M059J (cell line): ENCODE data around the gene TMEM82. TPM values are rescaled to one million over a fixed set of nuclear protein-coding genes. Genes with fewer than 3 reads are reported as not detected.
A peak's percentile ranks its signal among the peaks of the same experiment; 100 is the strongest.

Experiments used
- DNase-seq: peaks from one replicate; pipeline ENCODE4 v3.0.0-alpha.2; 2012; ENCODE audit warnings: low read depth
- total RNA-seq: library from RNA; depleted of rRNA; stranded (reverse); fragments of >200 nt; shearing (Covaris generic); gene quantifications from 2 replicates; pipeline ENCODE4 v1.2.3, GENCODE V29; 2014

Gene TMEM82
- total RNA-seq, 1 experiment from 2014 or later: not detected

- DNase-seq: peak; percentile 52
Measured at GRCh38 chr1:15755646-15756040, 13.3 kb downstream of the TMEM82 start.

DNA sequence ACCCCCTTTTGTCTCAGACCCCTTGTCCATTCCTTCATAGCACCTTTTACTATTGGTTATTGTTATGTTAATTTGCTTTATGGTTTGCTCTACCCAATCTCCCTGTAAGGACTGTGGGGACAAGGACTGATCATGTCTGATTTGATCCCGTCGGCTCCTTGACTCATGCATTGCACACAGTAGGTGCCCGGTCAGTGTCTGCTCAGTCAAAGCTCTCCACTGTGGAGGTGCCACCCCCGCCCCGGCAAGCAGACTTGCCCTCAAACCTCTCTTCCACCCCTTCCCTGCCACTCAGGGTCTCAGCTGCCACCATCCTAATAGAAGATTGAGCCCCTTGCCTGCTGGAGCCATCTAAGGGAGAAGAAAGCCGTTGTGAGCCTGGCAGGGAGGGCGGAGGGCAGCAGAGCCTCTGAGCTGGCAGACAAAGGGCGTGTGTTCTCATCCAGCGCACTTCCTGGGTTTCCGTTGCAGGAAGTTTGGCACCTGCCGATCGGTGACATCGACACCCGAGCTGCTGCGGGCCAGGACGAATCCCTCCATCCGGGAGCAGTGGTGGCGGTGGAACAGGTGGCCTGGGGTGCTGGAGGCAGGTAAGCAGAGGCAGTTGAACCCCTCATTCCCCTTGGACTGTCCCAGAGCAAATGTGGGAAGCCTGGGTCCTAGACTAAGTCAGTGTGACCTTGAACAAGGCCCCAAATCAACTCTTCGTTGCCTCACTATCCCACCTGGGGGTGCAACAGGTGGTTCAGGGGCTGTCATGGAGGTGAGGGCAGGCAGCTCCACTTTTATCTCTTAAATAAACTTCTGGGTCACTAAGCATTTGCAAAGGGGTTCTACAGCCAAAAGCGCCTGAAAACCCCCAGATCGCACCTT is 14.1 kb downstream of the TMEM82 start:
- DNase-seq: peak; percentile 35

DNA sequence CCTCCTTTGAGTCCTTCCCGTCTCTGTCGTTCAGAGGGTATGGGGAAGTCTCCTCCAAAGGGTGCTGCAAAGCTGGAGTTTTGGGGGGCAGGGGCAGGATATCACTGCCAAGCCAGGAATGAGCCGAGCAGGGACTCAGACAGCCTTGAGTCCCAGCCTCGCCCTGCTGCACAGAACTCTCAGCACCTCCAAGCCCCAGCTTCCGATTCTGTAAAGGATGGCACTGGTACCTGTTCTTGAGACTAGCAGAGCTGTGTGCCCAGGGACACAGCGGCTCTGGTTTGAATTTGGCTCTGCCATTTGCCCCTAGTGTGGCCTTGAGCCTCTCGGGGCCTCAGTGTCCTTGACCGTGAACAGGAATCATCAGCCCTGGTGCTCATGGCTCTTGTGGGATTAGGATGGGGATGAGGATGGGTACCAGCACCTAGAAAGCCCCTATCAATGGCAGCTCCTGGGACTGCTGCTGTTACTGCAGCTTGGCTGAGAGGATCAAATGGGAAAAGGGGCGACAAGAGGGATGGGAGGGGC is 14.8 kb downstream of the TMEM82 start:
- DNase-seq: no peak

- DNase-seq: peak; percentile 88
Measured at GRCh38 chr1:15757575-15758342, 15.5 kb downstream of the TMEM82 start.

DNA sequence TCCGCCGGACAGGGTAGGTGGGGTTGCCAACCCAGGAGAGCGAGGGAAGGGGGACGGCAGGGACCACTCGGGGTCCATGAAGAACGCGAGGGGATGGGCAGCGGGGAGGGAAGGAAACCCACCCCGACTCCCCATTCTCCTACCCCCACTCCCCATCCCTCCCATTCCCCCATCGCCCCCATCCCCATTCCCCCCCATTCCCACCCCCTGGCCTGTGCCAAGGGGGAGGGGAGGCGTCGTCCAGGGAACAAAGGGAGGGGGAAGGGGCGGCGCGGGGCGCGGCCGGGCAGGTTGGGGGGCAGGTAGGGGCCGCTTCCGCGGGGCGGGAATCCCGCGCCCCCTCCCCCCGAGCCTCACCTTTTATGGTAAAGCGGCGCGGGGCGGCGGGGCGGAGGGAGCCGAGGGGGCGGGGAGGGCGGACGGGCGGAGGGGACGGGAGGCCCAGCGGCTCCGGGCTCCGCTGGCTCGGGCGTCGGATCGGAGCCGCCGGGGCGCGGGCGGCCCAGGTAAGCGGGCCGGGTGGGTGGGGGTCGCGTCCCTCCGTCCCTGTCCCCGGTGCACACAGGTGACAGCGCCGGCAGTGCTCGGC is 16.1 kb downstream of the TMEM82 start, which contains the start of gene FBLIM1:
TSS of gene FBLIM1 (plus strand) at position 453 of the 589 bp plus-strand sequence. CDS start 6,189 bp downstream, outside the sequence.
- DNase-seq: peak; percentile 36

DNA sequence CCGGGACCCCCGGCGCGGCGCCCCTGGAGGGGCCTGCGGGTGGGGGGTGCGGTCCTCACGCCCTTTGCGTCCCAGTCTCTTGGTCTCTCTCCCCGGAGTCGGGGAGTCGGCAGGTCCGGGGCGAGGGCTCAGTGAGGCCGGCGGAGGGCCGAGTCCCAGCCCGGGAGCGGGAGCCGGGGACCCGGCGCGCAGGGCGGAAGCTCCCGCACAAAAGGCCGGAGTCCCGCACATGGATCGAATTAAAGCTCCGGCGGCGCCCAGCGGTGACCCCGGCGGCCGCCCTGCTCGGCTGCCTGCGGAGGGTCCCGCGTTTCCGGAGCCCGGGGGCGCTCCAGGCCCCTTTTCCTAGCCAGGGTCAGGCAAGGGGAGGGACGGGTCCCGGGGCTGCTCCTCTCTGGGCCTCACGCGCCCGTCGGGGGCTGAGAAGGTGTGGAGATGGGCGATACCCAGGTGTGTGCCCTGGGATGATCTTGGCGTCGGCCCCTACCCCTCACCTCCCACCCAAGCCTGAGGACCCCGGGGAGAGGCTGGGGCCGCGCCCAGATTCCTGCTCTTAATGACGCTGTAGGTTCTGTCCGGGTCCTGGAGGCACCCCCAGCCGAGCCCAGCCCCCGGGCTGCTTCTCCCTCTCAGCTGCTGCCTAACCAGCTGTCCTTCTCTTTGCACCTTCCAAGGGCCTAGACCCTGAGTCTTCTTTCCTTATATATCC is 16.8 kb downstream of the TMEM82 start:
- peak; percentile 36 for DNase-seq

DNA sequence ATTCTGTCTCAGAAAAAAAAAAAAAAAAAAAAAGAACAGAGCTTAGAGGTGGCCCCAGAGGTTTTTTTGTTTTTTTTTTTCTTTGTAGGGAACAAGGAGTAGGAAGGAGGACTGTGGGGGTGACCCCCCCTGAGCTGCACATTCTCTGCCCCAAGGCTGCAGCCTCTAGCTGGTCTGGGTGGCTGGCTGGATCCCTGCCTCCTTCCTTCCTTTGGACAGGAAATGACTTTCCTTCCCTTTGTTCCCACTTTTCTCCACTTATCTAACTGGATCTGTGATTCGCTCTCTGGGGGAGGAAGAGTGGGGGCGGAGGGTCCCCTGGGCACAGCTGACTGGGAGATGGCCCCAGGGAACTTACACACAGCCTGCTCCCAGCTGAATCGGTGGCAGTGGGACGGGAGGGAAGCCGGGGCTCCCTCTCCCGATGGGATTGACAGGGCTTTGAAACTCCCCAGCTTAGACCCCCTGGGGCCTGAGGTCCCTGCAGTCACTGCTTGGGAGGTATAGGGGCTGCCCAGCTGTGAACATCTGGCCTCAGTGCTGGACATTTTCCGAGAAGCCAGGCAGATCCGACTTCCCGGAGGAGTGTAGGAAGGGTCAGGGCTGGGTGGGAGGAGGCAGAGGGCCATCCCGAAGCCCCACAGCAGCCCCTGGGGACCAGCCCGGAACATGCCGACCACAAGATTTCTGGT is 18.4 kb downstream of the TMEM82 start:
- DNase-seq: peak; percentile 96

DNA sequence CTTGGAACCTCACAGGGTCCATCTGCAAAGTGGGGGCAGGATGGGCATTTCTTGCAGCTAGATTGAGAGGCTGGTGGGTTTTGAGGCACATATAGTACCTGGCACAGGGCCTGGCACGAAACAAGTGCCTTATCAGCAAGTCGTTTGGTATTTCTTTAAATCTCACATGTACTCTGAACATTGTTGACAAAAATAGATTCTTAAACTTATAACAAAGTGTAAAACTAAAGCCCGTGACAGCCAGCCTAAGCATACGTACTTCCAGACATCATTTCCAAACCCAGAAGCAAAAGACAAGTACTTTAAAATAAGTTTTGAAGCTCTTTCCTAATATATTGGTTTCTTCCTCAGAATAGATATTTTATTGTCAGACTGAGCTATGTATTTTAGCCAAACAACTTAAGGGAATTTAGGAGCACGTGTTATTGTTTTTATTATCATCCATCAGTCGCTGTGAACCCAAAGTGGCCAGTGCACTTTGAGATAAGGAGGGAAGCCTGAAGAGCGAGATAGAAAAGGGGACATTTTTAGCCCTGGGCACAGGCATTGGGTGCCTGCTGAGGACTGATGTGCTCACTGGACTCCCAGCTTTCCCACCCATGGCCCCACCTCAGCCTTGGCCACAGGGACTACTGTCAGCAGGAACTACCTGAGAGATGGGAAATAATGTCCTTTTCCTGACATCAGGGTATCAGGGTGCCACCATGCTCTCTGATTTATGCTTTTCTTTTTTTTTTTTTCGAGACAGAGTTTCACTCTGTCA is 19.2 kb downstream of the TMEM82 start:
- no peak for DNase-seq

DNA sequence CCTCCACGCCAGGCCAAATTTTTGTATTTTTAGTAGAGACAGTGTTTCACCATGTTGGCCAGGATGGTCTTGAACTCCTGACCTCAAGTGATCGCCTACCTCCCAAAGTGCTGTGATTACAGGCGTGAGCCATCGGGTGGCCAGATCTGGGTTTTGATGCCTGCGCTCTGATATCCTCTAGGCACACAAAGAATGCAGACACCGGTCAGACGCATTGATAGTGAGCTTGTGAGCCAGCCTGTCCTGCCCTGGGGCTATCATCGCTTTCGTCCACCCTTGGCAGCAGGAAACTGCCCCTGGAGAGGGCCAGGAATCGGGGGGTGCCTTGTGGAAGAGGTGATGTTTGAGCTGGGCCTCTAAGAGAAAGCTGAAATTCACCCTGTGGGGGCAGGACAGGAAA is 20.2 kb downstream of the TMEM82 start:
- DNase-seq: peak; percentile 84

DNA sequence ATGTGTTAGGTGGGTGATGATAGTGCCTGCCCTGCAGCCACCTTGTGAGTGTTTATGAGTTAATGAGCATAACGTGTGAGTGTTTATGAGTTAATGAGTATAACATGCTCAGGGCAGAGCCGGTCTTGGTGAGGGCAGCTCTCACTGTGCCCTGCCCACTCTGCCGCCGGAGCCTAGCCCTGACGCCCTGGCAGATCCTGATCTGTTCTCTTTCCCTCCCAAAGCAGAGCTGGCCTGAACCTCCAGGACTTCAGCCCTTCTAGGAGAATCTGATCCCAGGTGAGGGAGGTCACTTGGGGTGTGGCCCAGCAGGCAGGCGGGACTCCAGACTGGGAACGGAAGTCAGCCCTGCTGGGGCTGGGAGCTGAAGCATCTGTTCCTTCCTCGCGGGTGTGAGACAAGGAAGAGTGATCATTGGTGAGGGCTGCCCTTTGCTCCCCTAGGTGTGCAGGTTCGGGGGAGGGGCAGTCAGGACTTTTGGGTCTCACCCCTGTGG is 22.0 kb downstream of the TMEM82 start:
- peak; percentile 45 for DNase-seq

DNA sequence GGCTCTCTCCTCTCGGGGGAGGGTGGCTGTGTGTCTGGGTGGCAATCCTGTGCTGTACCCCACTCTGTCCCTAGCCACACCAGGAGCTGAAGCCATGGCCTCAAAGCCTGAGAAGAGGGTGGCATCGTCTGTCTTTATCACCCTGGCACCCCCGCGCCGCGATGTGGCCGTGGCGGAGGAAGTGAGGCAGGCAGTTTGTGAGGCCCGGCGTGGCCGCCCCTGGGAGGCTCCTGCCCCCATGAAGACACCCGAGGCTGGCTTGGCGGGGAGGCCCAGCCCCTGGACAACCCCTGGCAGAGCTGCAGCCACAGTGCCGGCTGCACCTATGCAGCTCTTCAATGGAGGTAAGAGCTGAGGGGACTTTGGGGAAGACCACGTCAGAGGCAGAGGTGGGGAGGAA is 22.6 kb downstream of the TMEM82 start:
- no peak for DNase-seq

DNA sequence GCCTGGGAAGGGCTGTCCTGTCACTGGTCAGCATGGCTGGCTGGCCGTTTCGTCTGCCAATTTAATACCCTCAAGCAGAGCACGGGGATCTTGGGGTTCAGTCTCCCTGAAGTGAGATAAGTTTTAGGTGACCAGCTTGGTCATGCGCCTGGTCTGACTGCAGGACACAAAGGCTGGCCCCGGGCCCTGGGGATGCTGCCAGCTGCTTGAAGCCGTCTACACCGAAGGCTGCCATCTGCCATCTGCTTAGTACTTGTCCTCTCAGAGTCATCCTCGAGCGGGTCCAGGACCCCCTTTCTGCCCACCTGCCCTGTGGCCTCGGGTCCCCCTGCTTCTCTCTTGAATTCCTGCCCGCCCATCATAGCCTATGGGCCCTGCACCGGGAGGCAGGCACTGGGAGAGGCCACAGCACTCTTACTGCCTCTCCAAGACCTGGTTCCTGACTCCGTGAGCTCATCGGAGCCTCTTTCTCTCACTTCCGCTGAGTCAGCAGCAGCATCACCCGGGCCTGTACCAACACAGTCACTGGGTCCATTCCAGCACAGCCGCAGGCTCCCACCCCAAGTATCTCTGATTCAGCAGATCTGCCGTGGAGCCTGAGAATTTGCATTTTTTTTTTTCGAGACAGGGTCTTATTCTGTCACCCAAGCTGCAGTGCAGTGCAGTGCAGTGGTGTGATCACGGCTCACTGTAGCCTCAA is 23.3 kb downstream of the TMEM82 start:
- DNase-seq: peak; percentile 96

DNA sequence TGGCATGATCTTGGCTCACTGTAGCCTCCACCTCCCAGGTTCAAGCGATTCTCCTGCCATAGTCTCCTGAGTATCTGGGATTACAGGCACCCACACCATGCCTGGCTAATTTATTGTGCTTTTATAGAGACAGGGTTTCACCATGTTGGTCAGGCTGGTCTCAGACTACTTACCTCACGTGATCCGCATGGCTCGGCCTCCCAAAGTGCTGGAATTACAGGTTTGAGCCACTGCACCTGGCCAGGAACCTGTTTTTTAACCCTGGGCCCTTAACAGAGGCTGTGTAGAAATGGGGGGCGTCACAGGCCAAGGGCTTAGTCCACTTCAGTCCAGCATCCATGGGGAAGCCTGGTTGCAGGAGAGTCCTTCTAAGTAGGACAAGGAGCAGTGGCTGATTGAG is 25.6 kb downstream of the TMEM82 start:
- DNase-seq: no peak

GRCh38 chr1:15768388-15768787 is 26.1 kb downstream of the TMEM82 start:
- no peak for DNase-seq

- DNase-seq: no peak
Measured at GRCh38 chr1:15770313-15770962, 28.1 kb downstream of the TMEM82 start.

- no peak for DNase-seq
Measured at GRCh38 chr1:15771836-15772515, 29.7 kb downstream of the TMEM82 start.

DNA sequence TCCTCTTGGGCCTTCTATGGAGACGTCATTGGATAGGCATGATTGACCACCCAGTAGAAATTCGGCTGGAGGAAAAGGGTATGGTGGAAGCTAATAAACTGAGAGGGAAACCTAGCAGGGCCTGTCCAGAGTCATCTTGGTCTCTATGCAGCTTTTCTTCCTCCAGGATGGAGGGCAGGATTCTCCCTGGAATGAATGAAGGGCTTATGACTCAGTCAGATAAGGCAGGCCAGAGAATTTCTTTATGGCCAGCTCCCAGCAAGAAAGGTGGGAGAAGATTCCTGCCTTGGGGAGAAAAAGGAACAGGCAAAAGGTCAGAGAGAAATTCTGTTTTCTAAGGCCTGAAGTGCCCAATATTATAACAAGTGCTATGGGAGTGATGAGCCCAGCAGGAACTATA is 33.4 kb downstream of the TMEM82 start:
- no peak for DNase-seq
